ENCODE results near the gene MRM2.
A peak's percentile ranks its signal among the peaks of the same experiment; 100 is the strongest.

Gene MRM2

DNA sequence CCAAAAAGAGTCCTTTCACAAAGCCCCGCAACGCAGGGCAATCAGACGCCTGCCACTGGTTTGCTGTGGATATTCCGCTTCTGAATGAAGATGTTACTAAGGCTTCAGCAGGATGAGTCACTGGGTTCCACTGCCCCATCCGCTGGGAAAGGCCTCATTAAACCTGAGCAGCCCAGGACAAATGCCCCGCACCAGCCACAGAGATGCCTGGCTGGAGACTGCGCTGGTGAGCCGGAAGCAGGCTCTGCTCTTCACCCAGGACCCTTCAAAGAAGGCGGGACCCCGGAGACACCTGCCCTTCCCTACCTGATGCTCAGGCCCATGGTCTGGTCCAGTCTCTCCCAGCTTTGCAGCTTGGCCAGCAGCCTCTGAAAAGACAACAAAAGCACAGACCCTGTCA is 29.1 kb downstream of the MRM2 start:
- Mint-ChIP-seq H3K27me3 (ENCODE audit: low read depth, poor library complexity) (no peaks in the 10 kb centered on the region), H3K4me1 (peaks cover 12% of the 10 kb centered on the region), H3K27ac (no peak overlapping the region), H3K4me3 (no peak overlapping the region), H3K36me3 (ENCODE audit: low read depth) (peaks cover 74% of the 10 kb centered on the region), H3K9me3 (no peaks in the 10 kb centered on the region)
- DNase-seq = no peak
- TF ChIP-seq, protein P1, sequence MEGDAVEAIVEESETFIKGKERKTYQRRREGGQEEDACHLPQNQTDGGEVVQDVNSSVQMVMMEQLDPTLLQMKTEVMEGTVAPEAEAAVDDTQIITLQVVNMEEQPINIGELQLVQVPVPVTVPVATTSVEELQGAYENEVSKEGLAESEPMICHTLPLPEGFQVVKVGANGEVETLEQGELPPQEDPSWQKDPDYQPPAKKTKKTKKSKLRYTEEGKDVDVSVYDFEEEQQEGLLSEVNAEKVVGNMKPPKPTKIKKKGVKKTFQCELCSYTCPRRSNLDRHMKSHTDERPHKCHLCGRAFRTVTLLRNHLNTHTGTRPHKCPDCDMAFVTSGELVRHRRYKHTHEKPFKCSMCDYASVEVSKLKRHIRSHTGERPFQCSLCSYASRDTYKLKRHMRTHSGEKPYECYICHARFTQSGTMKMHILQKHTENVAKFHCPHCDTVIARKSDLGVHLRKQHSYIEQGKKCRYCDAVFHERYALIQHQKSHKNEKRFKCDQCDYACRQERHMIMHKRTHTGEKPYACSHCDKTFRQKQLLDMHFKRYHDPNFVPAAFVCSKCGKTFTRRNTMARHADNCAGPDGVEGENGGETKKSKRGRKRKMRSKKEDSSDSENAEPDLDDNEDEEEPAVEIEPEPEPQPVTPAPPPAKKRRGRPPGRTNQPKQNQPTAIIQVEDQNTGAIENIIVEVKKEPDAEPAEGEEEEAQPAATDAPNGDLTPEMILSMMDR (IDR thresholded peaks at IDR 0.05) = no peak

DNA sequence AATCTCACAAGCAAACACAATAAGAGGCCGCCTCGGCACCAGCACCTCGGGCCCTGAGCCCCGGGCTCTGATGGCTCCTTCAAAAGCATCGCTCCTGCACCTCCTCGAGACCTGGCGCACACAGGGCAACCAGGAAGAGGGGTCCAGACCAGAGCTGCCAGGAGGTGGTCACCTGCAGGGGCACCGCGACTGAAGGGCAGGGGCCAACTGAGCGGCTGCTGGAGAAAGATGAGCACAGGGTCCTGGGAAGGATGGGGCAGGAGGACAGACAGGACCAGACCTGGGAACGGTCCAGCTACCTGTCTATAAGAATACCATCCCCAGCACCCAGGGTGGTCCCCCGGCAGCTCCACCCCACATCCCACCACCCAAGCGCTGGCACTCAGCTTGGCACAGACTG is 30.1 kb downstream of the MRM2 start:
- no peak overlapping the region for H3K27ac Mint-ChIP-seq
- peaks cover 73% of the 10 kb centered on the region for H3K36me3 Mint-ChIP-seq (ENCODE audit: low read depth)
- TF ChIP-seq, protein P1 (IDR thresholded peaks at IDR 0.05) = no peak
- peaks cover 20% of the 10 kb centered on the region for H3K4me1 Mint-ChIP-seq
- no peak for DNase-seq
- H3K27me3 Mint-ChIP-seq (ENCODE audit: low read depth, poor library complexity) = no peaks in the 10 kb centered on the region
- no peak overlapping the region for H3K4me3 Mint-ChIP-seq
- H3K9me3 Mint-ChIP-seq = no peaks in the 10 kb centered on the region

DNA sequence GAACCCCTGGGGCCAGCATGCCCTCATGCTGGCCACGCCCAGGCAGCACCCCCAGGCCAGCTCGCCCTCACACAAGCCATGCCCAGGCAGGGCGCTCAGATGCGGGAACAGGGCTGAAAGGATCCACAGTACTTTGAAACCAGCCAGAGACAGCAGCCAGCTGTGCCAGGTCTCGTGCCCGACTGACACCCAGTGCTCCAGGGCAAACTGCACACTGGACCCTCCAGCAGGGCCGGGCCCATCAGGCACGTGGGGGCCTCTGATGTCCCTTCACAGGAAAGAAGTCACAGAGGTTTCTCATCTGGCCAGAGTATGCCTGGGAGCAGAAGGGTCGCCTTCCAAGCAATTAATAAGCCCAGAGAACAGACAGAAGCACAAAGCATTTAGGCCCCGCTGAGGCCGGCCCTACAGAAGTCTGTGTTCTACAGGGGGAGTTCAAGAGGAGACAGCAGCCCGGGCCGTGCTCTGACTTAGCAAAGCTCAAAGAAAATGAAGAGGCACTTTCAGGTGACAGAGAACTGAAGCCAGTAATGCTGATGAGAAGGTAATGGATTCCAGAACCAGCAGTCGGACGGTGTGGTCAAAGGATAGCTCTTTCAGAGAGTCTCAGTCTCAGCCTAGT is 30.6 kb downstream of the MRM2 start:
- Mint-ChIP-seq H3K9me3 (no peaks in the 10 kb centered on the region), H3K36me3 (ENCODE audit: low read depth) (peaks cover 68% of the 10 kb centered on the region), H3K27me3 (ENCODE audit: low read depth, poor library complexity) (no peaks in the 10 kb centered on the region), H3K4me1 (peaks cover 20% of the 10 kb centered on the region), H3K4me3 (no peak overlapping the region), H3K27ac (no peak overlapping the region)
- TF ChIP-seq, protein P1 (IDR thresholded peaks at IDR 0.05) = no peak
- DNase-seq = no peak

DNA sequence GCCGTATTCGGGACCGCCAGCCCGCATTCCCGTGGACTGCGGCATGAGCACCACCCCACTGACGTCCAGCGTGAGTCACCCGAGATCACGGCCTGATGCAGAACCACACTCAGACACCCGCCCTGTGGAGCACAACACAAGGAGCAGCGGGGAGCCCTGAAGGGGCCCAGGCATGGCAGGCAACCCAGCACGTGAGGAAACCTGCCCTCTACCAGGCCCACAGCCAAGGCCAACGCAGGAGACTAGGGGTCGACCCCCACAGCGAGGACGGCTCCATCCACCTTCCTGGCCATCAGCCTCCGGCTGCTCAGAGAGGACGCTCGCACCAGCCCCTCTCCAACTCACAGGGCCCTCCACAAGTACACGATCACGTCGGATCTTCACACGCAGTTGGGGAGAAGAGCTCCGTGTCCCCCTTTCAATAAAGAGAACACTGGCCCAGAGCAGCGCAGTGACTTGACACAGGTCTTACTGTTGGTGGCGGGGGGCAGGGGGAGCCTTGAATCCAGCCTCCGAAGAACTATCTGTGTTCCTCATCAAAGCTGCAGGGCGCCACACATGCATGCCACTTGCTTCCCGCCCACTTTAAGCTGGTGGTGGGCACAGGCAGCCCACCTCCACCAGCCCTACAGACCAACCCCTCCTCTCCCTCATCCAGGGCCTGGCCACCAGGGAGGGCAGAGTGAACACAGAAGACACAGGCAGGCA is 31.3 kb downstream of the MRM2 start:
- peaks cover 65% of the 10 kb centered on the region for H3K36me3 Mint-ChIP-seq (ENCODE audit: low read depth)
- H3K27me3 Mint-ChIP-seq (ENCODE audit: low read depth, poor library complexity) = no peaks in the 10 kb centered on the region
- DNase-seq = no peak
- no peaks in the 10 kb centered on the region for H3K9me3 Mint-ChIP-seq
- H3K4me1 Mint-ChIP-seq = peaks cover 20% of the 10 kb centered on the region
- H3K27ac Mint-ChIP-seq = peak overlapping the region; percentile 29
- TF ChIP-seq, protein P1 (IDR thresholded peaks at IDR 0.05) = no peak
- H3K4me3 Mint-ChIP-seq = no peak overlapping the region

DNA sequence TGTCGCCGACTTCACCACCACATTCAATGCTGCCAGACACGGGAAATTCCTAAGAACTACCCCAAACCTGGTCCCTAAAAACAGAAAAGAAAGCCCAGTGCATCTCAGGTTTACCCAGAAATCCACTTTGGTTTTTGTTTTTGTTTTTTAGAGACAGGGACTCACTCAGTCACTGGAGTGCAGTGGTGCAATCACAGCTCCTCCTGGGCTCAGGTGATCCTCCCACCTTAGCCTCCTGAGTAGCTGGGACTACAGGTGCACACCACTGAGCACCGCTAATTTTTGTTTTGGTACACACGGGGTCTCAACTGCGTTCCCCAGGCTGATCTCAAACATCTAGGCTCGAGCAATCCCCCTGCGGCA is 32.1 kb downstream of the MRM2 start:
- H3K27ac Mint-ChIP-seq = peak overlapping the region; percentile 22
- no peak overlapping the region for H3K4me3 Mint-ChIP-seq
- peaks cover 66% of the 10 kb centered on the region for H3K36me3 Mint-ChIP-seq (ENCODE audit: low read depth)
- peaks cover 20% of the 10 kb centered on the region for H3K4me1 Mint-ChIP-seq
- no peaks in the 10 kb centered on the region for H3K27me3 Mint-ChIP-seq (ENCODE audit: low read depth, poor library complexity)
- H3K9me3 Mint-ChIP-seq = no peaks in the 10 kb centered on the region
- TF ChIP-seq, protein P1 (IDR thresholded peaks at IDR 0.05) = no peak
- DNase-seq = no peak
